ENCODE data around the gene CBFA2T2. TPM values are rescaled to one million over a fixed set of nuclear protein-coding genes. Genes with fewer than 3 reads are reported as not detected.

Gene CBFA2T2
- total and polyA plus RNA-seq, 2 of the 4 experiments (the other 2 are of a cell fraction) = 3.8 to 6.2 TPM

DNA sequence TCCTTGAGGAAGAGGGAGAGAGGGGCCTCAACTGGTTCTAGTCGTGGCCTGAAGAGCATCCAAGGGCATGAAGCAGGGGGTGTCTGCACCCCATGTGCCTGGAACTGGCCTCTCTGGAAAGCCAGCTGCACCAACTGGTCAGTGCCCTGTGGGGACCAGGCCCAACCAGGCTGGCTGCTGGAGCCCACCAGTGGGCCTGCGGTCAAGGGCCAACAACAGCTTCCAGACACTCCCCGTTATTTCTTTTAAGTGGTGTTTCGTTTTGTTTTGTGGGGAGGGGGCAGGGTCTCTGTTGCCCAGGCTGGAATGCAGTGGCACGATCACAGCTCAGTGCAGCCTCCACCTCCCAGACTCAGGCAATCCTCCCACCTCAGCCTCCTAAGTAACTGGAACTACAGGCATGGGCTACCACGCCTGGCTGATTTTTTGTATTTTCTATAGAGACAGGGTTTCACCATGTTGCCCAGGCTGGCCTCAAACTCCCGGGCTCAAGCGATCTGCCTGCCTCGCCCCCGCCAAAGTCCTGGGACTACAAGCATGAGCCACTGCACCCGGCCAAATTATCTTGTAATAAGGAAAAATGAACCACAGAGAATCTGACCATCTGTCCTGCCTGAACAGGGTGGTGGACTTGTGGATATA, 160.3 kb downstream of the CBFA2T2 start:
- Histone ChIP-seq H2BK20ac (ENCODE audit: low read depth, low read length) (no peak overlapping the region), H3K4ac (ENCODE audit: low read depth, low read length) (no peak overlapping the region), H3K4me2 (ENCODE audit: low read depth, low read length) (no peak overlapping the region), H4K5ac (ENCODE audit: low read depth, low read length) (no peak overlapping the region), H3K9me3 (ENCODE audit: control insufficient read depth, insufficient read depth, low read length) (no peaks in the 10 kb centered on the region), H4K8ac (ENCODE audit: low read depth in 2 of 2, low read length in 2 of 2) (no peak overlapping the region), H2AK9ac (replicated peaks; ENCODE audit: low read depth, low read length, poor library complexity) (no peak overlapping the region), H3K9ac (ENCODE audit: low read depth, low read length) (no peak overlapping the region), H4K20me1 (ENCODE audit: insufficient read depth, low read length) (peaks cover 9% of the 10 kb centered on the region; the same call in 1 of the 2 replicates), H3K18ac (ENCODE audit: low read depth, low read length) (no peak overlapping the region), H2BK5ac (ENCODE audit: low read depth, low read length, poor library complexity, severe bottlenecking) (no peak overlapping the region), H3K9me1 (ENCODE audit: insufficient read depth, low read length) (peaks cover 14% of the 10 kb centered on the region; the same call in 1 of the 2 replicates), H3K14ac (replicated peaks; ENCODE audit: low read depth, low read length) (no peak overlapping the region), H3K4me3 (ENCODE audit: insufficient read depth, low read depth, low read length) (no peak overlapping the region), H2BK120ac (ENCODE audit: low read depth, low read length) (no peak overlapping the region), H2BK15ac (ENCODE audit: low read depth, low read length) (no peak overlapping the region), H3K56ac (ENCODE audit: extremely low read depth, insufficient read depth, low read length) (no peak overlapping the region), H2AFZ (replicated peaks; ENCODE audit: low read length, poor library complexity) (no peak overlapping the region), H3K27me3 (ENCODE audit: control insufficient read depth, insufficient read depth, low read length) (no peaks in the 10 kb centered on the region), H3K4me1 (ENCODE audit: control insufficient read depth, insufficient read depth, low read length) (peaks cover 3% of the 10 kb centered on the region; the same call in 1 of the 2 replicates), H3K23ac (ENCODE audit: low read depth, low read length) (no peak overlapping the region), H4K91ac (ENCODE audit: insufficient read depth, low read depth, low read length) (no peak overlapping the region), H3K27ac (ENCODE audit: insufficient read depth, low read length) (no peak overlapping the region), H2AK5ac (ENCODE audit: low read depth, low read length) (no peak overlapping the region), H3K36me3 (ENCODE audit: control insufficient read depth, insufficient read depth, low read length) (peaks cover 9% of the 10 kb centered on the region), H3K79me1 (ENCODE audit: low read depth in 1 of 2, low read length in 2 of 2) (no peaks in the 10 kb centered on the region)
- CTCF ChIA-PET = no interaction called here
- POLR2A ChIA-PET (ENCODE audit: unreplicated experiment) = no interaction called here
- no TSS peak for BruUV-seq (replicated peaks)
- TF ChIP-seq POLR2A (IDR thresholded peaks at IDR 0.05; ENCODE audit: low read depth, low read length) (no peak), SMC3 (IDR thresholded peaks at IDR 0.05; ENCODE audit: low read depth, low read length) (no peak), NFE2L2 (IDR thresholded peaks at IDR 0.05; ENCODE audit: low read depth, low read length) (no peak), FOS (IDR thresholded peaks at IDR 0.05; ENCODE audit: low read depth, low read length) (no peak), RCOR1 (IDR thresholded peaks at IDR 0.05; ENCODE audit: insufficient replicate concordance, low read length) (no peak), USF2 (IDR thresholded peaks at IDR 0.05; ENCODE audit: low read depth, low read length) (no peak), ELK1 (IDR thresholded peaks at IDR 0.05; ENCODE audit: borderline replicate concordance, low read depth, low read length) (no peak), BHLHE40 (IDR thresholded peaks at IDR 0.05; ENCODE audit: low read depth, low read length) (no peak), MAFK (IDR thresholded peaks at IDR 0.05; ENCODE audit: low read depth, low read length) (no peak), CEBPB (IDR thresholded peaks at IDR 0.05; ENCODE audit: low read depth, low read length) (no peak), MAZ (IDR thresholded peaks at IDR 0.05; ENCODE audit: borderline replicate concordance, low read depth, low read length) (no peak), CHD1 (IDR thresholded peaks at IDR 0.05; ENCODE audit: low read depth, low read length) (no peak), RFX5 (IDR thresholded peaks at IDR 0.05; ENCODE audit: low read depth, low read length) (no peak), RAD21 (IDR thresholded peaks at IDR 0.05; ENCODE audit: low read length) (no peak), MXI1 (IDR thresholded peaks at IDR 0.05; ENCODE audit: borderline replicate concordance, low read depth, low read length) (no peak)
- TF ChIP-seq, protein P1, sequence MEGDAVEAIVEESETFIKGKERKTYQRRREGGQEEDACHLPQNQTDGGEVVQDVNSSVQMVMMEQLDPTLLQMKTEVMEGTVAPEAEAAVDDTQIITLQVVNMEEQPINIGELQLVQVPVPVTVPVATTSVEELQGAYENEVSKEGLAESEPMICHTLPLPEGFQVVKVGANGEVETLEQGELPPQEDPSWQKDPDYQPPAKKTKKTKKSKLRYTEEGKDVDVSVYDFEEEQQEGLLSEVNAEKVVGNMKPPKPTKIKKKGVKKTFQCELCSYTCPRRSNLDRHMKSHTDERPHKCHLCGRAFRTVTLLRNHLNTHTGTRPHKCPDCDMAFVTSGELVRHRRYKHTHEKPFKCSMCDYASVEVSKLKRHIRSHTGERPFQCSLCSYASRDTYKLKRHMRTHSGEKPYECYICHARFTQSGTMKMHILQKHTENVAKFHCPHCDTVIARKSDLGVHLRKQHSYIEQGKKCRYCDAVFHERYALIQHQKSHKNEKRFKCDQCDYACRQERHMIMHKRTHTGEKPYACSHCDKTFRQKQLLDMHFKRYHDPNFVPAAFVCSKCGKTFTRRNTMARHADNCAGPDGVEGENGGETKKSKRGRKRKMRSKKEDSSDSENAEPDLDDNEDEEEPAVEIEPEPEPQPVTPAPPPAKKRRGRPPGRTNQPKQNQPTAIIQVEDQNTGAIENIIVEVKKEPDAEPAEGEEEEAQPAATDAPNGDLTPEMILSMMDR (conservative IDR thresholded peaks at IDR 0.05; ENCODE audit: low read depth, low read length) = no peak
- dilution Hi-C loops (cut with HindIII; ENCODE audit: low sequenced_read_pairs, unreplicated experiment) = no loop called here
- in situ Hi-C loops (cut with MboI; ENCODE audit: low sequenced_read_pairs) = loop anchor here (5.0 kb wide), 1 partner anchor 198 kb away; no protein-coding TSS in a partner anchor
- ATAC-seq (ENCODE audit: low read depth) (no peak), DNase-seq (no peak)
- intact Hi-C loops (cut with micrococcal nuclease) = no loop called here
- 93% methylated on average over 3 of the region's 11 CpGs; no CpG with 5 or more reads in 1 of the 2 experiments for WGBS, 2 experiments (ENCODE audit: extremely low coverage in 2 of 2, insufficient read length in 1 of 2)

Measured in IMR-90 (cell line).